ENCODE data around the gene ST6GALNAC3.
A peak's percentile ranks its signal among the peaks of the same experiment; 100 is the strongest.

The ST6GALNAC3 gene

GRCh38 chr1:76354236-76354635, 279.7 kb downstream of the ST6GALNAC3 start:
- Mint-ChIP-seq H3K9me3 (no peaks in the 10 kb centered on the region), H3K36me3 (no peaks in the 10 kb centered on the region), H3K27me3 (no peaks in the 10 kb centered on the region)

GRCh38 chr1:76366726-76367125, 292.2 kb downstream of the ST6GALNAC3 start:
- no peaks in the 10 kb centered on the region for H3K4me1 Mint-ChIP-seq
- no peaks in the 10 kb centered on the region for H3K36me3 Mint-ChIP-seq
- H3K27ac Mint-ChIP-seq = no peak overlapping the region
- H3K27me3 Mint-ChIP-seq = no peaks in the 10 kb centered on the region
- no peak overlapping the region for H3K4me3 Mint-ChIP-seq
- no peaks in the 10 kb centered on the region for H3K9me3 Mint-ChIP-seq

More at GRCh38 chr1:76354236-76354635, 279.7 kb downstream of the ST6GALNAC3 start:
- H3K27ac Mint-ChIP-seq = no peak overlapping the region
- peaks cover 5% of the 10 kb centered on the region for H3K4me1 Mint-ChIP-seq
- no peak overlapping the region for H3K4me3 Mint-ChIP-seq

DNA sequence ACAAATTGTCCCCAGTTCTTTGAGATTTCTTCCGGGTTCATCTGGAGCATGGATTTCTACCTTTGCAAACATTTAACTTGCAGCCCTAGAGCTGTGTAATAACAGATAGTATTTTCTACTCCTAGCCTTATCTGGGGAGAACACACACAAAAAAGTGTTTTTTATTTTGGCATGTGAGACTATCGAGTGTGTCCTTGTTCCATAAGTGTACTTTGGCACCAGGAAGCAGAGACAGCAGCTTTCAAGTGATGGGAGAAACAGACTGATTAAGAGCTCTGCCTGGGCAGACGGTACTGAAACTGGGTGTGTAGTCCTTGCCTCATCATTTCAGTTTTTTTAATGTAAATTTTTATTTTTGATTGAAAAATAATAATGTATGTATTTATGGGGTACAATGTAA, 297.4 kb downstream of the ST6GALNAC3 start:
- no peaks in the 10 kb centered on the region for H3K9me3 Mint-ChIP-seq
- no peak overlapping the region for H3K4me3 Mint-ChIP-seq
- no peak overlapping the region for H3K27ac Mint-ChIP-seq
- no peaks in the 10 kb centered on the region for H3K4me1 Mint-ChIP-seq
- no peaks in the 10 kb centered on the region for H3K36me3 Mint-ChIP-seq
- H3K27me3 Mint-ChIP-seq = peaks cover 1% of the 10 kb centered on the region

- no peaks in the 10 kb centered on the region for H3K9me3 Mint-ChIP-seq
- H3K4me1 Mint-ChIP-seq = no peaks in the 10 kb centered on the region
- no peak overlapping the region for H3K4me3 Mint-ChIP-seq
- H3K27me3 Mint-ChIP-seq = peaks cover 1% of the 10 kb centered on the region
- no peak overlapping the region for H3K27ac Mint-ChIP-seq
- peaks cover 2% of the 10 kb centered on the region for H3K36me3 Mint-ChIP-seq
Observed at GRCh38 chr1:76374086-76374485, 299.5 kb downstream of the ST6GALNAC3 start.

- no peaks in the 10 kb centered on the region for H3K4me1 Mint-ChIP-seq
- peak overlapping the region; percentile 47 for H3K27ac Mint-ChIP-seq
- H3K9me3 Mint-ChIP-seq = no peaks in the 10 kb centered on the region
- H3K36me3 Mint-ChIP-seq = peaks cover 2% of the 10 kb centered on the region
- H3K4me3 Mint-ChIP-seq = no peak overlapping the region
- H3K27me3 Mint-ChIP-seq = peaks cover 1% of the 10 kb centered on the region
Observed at GRCh38 chr1:76377247-76377646, 302.7 kb downstream of the ST6GALNAC3 start.

GRCh38 chr1:76379506-76379905, 305.0 kb downstream of the ST6GALNAC3 start:
- peaks cover 1% of the 10 kb centered on the region for H3K27me3 Mint-ChIP-seq
- no peak overlapping the region for H3K27ac Mint-ChIP-seq
- H3K4me3 Mint-ChIP-seq = no peak overlapping the region
- H3K4me1 Mint-ChIP-seq = no peaks in the 10 kb centered on the region
- no peaks in the 10 kb centered on the region for H3K9me3 Mint-ChIP-seq
- peaks cover 2% of the 10 kb centered on the region for H3K36me3 Mint-ChIP-seq

- Mint-ChIP-seq H3K4me1 (no peaks in the 10 kb centered on the region), H3K9me3 (no peaks in the 10 kb centered on the region), H3K27me3 (no peaks in the 10 kb centered on the region), H3K27ac (no peak overlapping the region), H3K36me3 (peaks cover 2% of the 10 kb centered on the region), H3K4me3 (no peak overlapping the region)
Observed at GRCh38 chr1:76381450-76382097, 307.0 kb downstream of the ST6GALNAC3 start.

GRCh38 chr1:76388261-76388660, 313.7 kb downstream of the ST6GALNAC3 start:
- Mint-ChIP-seq H3K4me3 (no peak overlapping the region), H3K9me3 (no peaks in the 10 kb centered on the region), H3K27ac (no peak overlapping the region), H3K4me1 (no peaks in the 10 kb centered on the region), H3K27me3 (no peaks in the 10 kb centered on the region), H3K36me3 (no peaks in the 10 kb centered on the region)

DNA sequence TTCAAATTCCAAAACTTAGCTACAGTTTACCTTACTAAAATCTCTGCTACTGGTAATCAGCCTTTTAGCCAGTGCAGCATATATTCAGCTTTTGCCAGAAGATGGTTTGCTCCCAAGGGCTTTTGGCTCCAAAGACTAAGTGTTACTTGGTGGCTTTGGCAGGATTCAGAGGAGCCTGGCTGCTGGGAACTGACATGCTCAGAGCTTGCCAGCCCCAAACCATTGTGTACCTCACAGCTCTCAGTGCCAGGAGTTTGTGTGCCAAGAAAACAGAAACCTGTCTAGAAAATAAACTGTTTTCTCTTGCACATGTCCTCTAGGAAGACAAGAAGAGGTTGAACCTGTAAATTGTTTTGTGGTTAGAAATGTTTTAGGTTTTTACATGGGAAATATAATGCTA, 315.9 kb downstream of the ST6GALNAC3 start:
- H3K4me3 Mint-ChIP-seq = no peak overlapping the region

DNA sequence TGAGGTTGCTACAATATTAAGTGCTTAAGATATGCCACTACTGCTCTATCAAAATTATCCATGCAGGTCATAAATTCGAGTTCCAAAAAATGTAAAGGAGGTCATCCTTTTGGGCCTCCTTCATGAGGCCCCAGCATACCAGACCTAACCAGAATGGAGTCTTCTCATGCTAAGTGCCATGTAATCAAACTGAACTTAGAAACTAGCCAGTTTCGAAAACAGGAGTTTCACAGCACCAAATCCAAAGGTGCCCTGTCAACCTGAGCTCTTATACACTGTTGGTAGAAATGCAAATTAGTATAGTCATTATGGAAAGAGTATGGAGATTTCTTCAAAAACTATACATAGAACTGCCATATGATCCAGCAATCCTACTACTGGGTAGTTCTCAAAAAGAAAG, 320.5 kb downstream of the ST6GALNAC3 start:
- Mint-ChIP-seq H3K36me3 (no peaks in the 10 kb centered on the region), H3K9me3 (no peaks in the 10 kb centered on the region), H3K27me3 (no peaks in the 10 kb centered on the region), H3K27ac (no peak overlapping the region), H3K4me3 (no peak overlapping the region), H3K4me1 (no peaks in the 10 kb centered on the region)

More for the DNA sequence above, 315.9 kb downstream of the ST6GALNAC3 start:
- H3K36me3 Mint-ChIP-seq = no peaks in the 10 kb centered on the region
- H3K4me1 Mint-ChIP-seq = no peaks in the 10 kb centered on the region
- H3K27ac Mint-ChIP-seq = no peak overlapping the region
- no peaks in the 10 kb centered on the region for H3K27me3 Mint-ChIP-seq
- H3K9me3 Mint-ChIP-seq = no peaks in the 10 kb centered on the region

DNA sequence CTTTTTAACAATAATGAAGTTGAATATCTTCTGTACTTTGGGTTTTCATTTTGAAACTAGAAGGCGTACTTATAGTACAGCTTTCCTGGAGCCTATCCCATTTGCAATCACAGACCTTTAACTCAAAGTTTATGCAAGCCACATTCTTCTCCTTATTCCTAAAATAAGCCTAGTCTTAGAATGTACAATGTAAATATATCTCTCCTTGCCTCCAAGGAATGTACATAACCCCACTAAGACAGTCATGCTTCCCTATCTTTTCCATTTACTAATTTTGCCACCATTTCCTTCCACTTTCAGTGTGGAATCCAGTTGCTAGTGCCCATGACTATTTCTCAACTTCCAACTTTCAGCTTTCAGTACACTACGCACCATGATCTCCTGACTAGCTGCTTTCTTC, 327.6 kb downstream of the ST6GALNAC3 start:
- H3K4me3 Mint-ChIP-seq = no peak overlapping the region
- no peaks in the 10 kb centered on the region for H3K4me1 Mint-ChIP-seq
- H3K9me3 Mint-ChIP-seq = peaks cover 8% of the 10 kb centered on the region
- peaks cover 4% of the 10 kb centered on the region for H3K36me3 Mint-ChIP-seq
- no peak overlapping the region for H3K27ac Mint-ChIP-seq
- H3K27me3 Mint-ChIP-seq = no peaks in the 10 kb centered on the region

GRCh38 chr1:76408303-76408702, 333.8 kb downstream of the ST6GALNAC3 start:
- Mint-ChIP-seq H3K27ac (no peak overlapping the region), H3K9me3 (no peaks in the 10 kb centered on the region), H3K4me3 (no peak overlapping the region), H3K36me3 (no peaks in the 10 kb centered on the region), H3K4me1 (no peaks in the 10 kb centered on the region), H3K27me3 (no peaks in the 10 kb centered on the region)

DNA sequence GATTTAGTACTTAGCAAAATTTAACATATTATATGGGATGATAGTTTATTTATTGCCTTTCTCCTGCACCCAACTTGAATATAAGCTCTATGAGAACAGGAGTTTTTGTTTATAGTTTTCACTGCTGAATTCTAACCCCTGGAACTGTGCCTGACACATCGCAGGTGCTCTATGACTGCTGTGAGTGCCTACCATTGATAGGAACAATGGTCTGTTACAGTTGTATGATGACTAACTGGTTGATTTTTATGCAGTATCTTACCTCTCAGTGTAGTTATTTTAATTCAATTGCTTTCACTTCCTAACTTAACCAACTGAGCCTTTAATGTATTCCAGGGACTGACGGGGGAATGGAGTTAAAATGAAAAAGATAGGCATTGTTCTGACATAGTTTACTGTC, 336.0 kb downstream of the ST6GALNAC3 start:
- no peak overlapping the region for H3K4me3 Mint-ChIP-seq
- no peaks in the 10 kb centered on the region for H3K36me3 Mint-ChIP-seq
- no peaks in the 10 kb centered on the region for H3K4me1 Mint-ChIP-seq
- no peak overlapping the region for H3K27ac Mint-ChIP-seq
- no peaks in the 10 kb centered on the region for H3K27me3 Mint-ChIP-seq
- no peaks in the 10 kb centered on the region for H3K9me3 Mint-ChIP-seq

- Mint-ChIP-seq H3K9me3 (no peaks in the 10 kb centered on the region), H3K4me1 (no peaks in the 10 kb centered on the region), H3K4me3 (no peak overlapping the region), H3K27me3 (no peaks in the 10 kb centered on the region), H3K36me3 (no peaks in the 10 kb centered on the region), H3K27ac (no peak overlapping the region)
Observed at GRCh38 chr1:76418531-76418930, 344.0 kb downstream of the ST6GALNAC3 start.

- Mint-ChIP-seq H3K9me3 (no peaks in the 10 kb centered on the region), H3K36me3 (no peaks in the 10 kb centered on the region), H3K27me3 (no peaks in the 10 kb centered on the region), H3K4me3 (no peak overlapping the region), H3K4me1 (no peaks in the 10 kb centered on the region), H3K27ac (no peak overlapping the region)
Observed at GRCh38 chr1:76419603-76420002, 345.1 kb downstream of the ST6GALNAC3 start.

DNA sequence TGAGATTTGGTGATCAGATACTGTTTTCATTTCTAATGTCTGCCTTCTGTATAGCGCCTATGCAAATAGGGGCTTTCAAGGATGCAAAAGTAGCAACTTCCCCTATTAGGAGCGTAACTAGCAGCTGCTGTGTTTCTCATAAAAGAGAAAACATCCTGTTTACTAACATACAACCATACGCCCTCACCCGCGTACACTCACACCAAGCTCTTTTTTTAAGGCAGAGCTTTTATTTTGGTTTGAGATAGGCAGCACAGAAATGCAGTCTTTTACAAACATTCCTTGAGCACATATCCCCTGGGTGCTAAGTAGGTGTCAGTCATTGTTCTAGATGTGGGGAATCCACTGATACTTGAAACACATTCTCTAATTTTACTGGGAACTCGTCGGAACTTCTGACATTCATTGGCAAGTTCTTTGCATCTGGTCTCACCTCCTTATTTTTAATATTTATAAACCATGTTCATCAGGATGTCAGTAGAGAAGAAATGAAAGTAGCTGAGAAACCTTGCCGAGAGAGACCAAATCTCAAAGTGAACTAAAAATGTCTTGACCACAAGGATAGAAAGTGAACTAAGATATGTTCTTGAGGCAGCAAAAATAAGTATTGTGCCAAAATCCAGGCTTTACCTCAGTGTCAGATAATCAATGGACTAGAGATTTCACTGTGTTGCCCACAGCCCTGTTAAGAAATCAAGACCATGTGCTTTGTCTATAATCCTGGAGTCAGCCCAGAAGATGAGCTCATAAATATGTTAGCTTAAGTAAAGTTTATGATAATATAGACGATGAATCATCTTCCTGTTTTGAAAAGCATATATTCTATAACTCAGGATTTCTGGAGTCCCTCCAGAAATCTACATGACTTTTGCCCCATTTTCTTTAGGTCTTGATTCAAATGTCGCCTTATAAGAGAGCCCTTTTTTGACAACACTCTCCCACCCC, 350.9 kb downstream of the ST6GALNAC3 start:
- H3K4me3 Mint-ChIP-seq = no peak overlapping the region
- no peaks in the 10 kb centered on the region for H3K9me3 Mint-ChIP-seq
- H3K4me1 Mint-ChIP-seq = no peaks in the 10 kb centered on the region
- H3K36me3 Mint-ChIP-seq = no peaks in the 10 kb centered on the region
- H3K27ac Mint-ChIP-seq = no peak overlapping the region
- H3K27me3 Mint-ChIP-seq = no peaks in the 10 kb centered on the region

Measured in activated naive CD4-positive, alpha-beta T cell treated with anti-CD3 and anti-CD28 coated beads, Interleukin-2, amount 50 U/mL, for 24 hours (primary cell).